ENCODE measurements around the gene GPBAR1.

GPBAR1 gene, protein sequence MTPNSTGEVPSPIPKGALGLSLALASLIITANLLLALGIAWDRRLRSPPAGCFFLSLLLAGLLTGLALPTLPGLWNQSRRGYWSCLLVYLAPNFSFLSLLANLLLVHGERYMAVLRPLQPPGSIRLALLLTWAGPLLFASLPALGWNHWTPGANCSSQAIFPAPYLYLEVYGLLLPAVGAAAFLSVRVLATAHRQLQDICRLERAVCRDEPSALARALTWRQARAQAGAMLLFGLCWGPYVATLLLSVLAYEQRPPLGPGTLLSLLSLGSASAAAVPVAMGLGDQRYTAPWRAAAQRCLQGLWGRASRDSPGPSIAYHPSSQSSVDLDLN

GRCh38 chr2:218260742-218261422 is at the start of gene GPBAR1:
GPBAR1 (plus strand) TSS chr2:218261015; CDS start chr2:218262725, 1,710 bp downstream.
- no peak for DNase-seq

DNA sequence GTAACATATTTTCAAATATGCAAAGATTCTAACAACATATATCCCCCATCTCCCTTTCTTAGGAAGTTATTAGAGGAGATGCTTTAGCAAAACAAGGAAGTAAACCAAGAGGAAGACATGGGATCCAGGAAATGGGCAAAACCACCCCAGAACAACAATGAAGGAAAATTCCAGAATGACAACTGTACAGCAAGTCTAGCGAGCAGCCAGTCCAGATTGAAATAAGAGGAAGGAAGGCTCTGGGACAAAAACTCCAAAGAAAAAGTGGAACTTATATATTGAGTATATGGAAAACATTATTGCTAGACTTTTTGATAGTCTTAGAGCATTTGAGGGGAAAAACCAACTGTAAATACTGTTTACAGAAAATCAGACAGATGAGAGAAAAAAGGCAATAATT is 46.7 kb upstream of the GPBAR1 start:
- no peak for DNase-seq

DNA sequence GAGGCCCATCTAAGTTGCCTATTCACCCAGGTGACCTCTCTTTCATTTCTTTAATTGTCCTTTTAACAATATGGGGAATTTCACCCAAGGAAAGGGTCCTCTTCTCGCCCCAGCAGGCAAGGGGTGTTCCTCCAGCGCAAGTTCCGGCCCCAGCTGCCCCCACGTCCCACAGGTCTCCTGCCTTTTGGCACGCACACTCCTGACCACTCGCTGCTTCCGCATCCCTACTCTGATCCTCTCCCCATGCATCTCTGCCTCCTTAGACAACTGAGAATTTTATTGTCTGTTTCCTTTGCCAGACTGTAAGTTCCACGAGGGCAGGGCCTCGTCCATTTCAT is 44.5 kb upstream of the GPBAR1 start:
- no peak for DNase-seq

DNA sequence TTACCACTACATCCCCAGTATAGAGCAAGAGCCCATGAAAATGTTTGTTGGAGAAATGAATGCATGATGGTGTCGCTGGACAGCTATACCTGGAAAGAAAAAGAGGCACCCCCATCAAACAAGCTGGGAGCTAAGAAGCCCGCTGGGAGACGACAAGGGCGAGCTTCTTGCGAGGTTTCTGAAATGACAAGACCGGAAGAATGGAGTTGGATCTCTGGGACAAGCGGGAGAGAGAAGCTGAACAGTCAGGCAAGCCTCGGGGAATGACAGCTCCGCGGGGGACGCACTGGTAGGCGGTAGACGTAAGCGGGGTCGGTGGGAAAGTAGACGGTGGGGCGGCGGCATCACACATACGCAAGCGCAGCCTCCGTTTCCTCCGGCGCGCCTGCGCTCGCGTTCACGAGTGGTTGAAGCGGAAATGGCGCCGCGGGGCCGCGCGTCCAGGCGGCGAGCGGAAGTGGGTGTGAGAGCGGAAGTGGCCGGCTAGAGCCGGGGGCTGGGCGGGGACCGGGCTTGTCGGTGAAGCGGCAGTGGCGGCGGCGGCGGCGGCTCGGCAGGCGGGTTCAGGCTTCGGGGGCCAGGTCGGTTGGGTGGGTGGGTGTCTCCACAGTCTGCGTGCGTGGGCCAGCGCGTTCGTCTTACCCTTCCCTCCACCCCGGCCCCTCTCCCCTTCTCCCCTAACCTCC is 44.0 kb upstream of the GPBAR1 start, which contains the start of gene ARPC2:
TSS of gene ARPC2 (plus strand) at position 516 of the 686 bp plus-strand sequence. CDS start 282 bp downstream, outside the sequence.
- peak; percentile 93 for DNase-seq

DNA sequence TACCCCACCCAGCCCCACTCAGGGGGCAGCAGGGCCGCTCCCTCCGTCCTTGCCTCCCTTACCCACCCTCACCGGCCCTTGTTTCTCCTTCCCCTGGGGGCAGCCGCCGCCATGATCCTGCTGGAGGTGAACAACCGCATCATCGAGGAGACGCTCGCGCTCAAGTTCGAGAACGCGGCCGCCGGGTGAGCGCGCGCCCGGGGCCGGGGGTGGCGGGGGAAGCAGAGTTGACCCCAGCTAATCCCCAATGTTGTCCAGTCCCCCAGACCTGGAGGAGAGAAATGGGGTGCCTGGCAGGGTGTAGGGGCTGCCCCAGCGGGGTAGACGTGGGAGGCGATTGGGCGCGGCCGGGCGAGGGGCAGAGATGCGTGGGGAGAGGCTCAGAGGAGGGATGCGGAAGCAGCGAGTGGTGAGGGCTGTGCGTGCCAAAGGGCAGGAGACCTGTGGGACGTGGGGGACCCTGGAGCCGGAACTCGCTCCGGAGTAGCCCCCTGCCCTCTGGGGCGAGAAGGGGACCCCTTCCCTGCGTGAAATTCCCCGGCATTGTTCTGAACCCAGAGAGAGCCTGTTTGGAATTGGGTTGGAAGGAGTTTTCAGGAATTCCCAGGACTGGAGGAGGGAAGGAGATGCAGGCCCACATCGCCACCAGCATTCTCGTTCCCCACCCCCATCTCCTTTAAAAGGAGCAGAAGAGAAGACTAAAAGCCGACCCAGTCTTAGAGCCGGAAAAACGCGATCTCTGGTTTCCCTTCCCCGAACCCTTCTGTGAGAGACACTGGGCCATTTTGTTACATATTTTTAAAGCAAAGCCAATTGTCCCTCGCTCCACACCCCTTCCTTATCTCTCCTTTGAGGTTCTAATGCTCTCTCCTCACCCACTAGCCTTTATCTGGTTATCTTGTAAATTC is 43.2 kb upstream of the GPBAR1 start:
- peak; percentile 46 for DNase-seq

GRCh38 chr2:218218268-218219185 is 42.3 kb upstream of the GPBAR1 start:
- no peak for DNase-seq

DNA sequence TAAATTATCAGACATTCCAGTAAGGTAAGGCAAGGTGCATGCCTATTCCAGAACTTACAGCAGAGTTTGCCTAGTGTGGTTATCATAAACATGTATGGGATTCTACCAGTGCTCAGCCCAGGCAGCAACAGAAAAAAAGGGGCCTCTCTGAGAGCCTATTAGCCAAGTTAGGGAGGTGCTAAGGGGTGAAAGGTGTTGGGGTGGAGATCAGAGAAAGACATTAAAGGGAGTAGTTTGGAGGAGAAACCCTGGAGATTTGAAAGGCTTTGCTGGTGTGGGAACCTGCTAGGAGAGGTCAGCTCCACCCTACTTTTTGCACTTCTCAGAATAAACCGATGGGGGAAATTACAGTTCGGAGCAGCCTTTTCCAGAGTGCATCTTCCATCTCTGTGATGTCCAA is 40.9 kb upstream of the GPBAR1 start:
- DNase-seq = no peak

GRCh38 chr2:218221000-218221399 is 39.8 kb upstream of the GPBAR1 start:
- DNase-seq = no peak

DNA sequence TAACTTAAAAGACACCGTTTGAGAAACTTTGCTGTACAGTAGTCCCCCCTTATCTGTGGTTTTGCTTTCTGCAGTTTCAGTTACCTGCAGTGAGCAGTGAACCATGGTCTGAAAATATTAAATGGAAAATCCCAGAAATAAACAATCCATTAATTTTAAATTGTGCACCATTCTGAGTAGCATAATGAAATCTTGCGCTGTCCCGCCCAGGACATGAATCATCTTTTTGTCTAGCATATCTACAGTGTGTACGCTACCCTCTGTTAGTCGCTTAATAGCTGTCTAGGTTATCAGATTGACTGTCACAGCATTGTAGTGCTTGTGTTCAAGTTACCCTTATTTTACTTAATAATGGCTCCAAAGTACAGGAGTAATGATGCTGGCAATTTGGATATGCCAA is 37.8 kb upstream of the GPBAR1 start:
- DNase-seq = no peak

DNA sequence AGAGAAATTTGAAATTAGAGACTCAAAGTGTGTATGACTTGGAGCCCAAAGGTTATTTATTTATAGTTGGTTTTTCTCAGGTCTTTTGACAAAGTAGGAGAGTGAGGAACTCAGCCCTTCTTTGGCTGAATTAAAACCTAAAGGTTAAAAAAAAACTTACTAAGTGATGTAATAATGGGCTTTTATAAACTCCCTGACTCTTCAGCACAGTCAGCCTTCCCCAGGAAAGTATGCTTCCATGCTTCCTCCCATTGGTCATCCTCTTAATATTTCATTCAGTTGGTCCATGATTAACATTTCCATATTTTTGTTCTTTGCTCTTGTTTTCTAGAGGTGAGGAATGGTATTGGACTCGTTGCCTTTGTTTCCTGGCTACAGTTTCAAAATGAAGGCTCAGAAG is 36.6 kb upstream of the GPBAR1 start:
- DNase-seq = no peak

DNA sequence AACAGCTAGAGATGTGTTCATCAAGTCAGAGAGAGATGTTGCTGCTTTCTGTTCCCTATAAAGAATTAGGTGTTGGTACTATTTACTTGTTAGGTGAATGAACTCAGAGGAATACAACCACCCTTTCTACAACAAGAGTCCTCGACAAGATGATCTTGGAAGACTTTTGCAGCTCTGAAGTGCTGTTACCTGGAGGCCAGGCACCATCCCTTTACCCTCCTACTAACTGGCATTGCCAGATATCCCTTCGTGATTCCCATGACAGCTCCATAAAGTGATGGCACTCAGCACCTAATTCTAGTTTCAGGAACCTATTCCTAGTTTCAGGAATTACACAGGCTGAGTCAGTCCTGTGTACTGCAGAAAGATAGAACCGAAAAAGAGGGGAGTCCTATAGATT is 33.9 kb upstream of the GPBAR1 start:
- no peak for DNase-seq

DNA sequence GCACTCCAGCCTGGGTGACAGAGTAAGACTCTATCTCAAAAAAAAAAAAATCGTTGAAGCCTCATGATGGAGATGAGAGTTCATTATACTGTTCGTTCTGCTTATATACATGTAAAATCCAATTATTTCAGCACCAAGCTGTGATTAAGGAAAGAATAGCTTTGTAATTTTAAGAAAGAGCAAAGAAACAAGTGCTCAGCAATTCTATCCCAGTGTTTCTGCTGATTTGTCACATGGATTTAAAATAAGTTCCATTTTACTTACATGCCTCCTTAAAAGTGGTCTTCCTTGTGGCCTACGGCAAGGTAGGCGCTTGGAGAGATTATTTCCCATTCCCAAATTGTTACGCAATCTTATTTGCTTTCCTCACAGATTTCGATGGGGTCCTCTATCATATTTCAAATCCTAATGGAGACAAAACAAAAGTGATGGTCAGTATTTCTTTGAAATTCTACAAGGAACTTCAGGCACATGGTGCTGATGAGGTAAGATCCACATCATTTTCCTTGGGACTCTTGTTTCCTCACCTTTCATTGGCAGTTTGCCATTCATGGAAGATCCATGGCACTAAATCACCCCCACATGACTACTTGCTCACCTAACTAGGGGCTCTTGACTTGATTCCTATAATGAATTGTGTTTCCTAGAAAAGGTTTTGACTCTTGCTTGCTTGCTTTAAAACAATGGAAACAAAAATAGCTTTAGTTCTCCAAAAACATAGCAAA is 32.3 kb upstream of the GPBAR1 start:
- peak; percentile 26 for DNase-seq

DNA sequence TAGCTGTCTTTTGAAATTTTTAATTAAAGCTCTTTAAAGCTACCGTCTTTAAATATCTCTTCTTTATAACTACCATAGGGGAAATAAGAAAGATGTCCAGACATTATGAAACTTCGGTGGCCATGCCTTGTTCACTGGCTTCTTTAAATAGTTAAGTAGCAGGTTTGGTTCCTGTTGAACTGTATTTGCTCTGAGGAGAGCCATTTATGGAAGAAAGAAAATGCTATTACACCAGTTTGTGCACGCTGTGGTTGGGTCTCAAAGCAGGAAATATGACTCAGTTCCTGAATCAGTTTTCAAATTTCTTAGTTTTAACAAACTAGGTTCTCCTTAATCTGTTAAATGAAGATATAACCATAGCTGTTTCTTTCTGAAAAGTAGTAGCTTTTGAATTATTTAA is 31.6 kb upstream of the GPBAR1 start:
- DNase-seq = peak; percentile 88

GRCh38 chr2:218229851-218230250 is 31.0 kb upstream of the GPBAR1 start:
- DNase-seq = no peak

DNA sequence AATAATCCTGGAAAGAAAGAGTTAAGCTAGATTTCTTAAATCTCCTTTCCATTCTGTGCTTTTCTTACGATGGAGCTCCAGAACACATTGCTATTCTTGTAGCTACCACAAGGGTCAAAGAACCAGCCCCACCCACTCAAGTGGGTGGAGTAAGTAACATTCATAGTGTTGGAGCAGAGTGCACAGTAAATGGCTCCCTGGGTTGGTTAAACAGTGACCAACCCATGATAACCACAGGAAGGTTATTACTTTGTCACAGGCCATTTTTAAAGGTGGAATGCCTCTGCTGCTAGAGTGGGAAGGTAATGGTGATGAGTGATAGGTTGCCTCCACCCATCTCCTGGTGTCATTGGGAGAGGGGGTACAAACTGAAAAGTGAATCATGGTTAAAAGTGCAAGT is 29.9 kb upstream of the GPBAR1 start:
- DNase-seq = peak; percentile 41

DNA sequence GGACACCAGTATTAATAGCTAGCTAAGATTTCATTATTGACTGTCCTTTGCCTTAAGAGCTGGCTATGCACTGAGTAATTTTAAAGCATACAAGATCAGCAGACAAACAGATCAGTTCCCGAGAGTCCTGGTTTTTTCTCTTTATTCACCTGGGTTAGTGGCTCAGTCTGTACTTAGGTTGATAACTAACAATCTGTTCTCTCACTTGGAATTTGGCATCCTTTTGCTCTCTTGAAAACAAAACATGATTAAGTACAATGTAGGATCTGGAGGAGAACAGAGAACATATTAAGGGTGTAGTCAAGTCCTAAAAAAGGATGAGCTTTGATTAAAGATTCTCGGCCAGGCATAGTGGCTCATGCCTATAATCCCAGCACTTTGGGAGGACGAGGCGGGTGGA is 27.3 kb upstream of the GPBAR1 start:
- no peak for DNase-seq

DNA sequence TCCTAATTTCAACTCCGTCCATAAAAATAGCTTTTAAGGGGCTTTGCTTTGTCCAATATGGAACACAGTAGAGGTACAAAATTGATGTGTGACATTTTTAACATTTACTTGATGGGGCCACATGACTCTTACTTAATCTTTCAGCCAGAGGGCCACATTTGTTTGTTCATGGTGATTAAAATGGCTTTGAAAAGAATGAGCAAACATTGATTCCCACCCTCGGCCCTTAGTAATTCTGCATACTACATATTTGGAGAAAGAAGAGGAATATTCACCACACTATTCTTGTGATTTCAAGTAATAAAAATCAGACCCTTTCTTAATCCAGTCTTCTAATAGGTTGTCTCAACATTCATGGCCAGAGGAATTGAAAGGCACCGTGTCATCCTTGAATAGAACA is 26.3 kb upstream of the GPBAR1 start:
- DNase-seq = no peak

DNA sequence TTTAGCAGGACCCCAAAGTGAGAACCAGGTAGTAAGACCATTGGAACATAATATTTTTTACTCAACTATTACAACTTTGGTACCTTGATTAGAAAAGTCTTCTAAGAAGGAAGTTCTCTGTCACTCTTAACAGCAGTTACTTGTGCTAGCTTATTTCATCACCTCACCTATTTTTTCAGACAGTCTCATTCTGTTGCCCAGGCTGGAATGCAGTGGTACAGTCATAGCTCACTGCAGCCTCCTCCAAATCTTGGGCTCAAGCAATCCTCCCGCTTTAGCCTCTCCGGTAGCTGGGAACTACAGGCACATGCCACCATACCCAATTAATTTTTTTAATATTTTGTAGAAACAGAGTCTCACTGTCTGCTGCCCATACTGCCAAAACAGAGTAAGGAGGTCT is 25.8 kb upstream of the GPBAR1 start:
- DNase-seq = no peak

DNA sequence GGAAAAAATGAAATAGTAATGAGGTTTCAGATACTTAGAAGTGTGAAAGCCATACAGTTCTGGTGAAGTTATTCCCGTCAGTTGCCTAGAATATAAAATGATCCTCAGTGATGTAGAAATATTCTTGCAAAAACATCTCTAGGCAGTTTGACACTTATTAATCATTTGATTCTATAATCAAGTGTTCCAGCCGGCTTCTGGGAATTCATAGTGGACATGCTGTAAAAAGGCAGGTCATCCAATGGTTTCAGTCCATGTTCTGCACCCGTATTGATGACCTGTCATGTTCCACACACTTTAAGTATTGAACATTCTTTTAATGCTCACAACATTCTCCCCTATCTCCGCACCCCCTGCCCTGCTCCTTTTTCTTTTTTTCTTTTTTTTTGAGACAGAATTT is 24.0 kb upstream of the GPBAR1 start:
- DNase-seq = no peak

DNA sequence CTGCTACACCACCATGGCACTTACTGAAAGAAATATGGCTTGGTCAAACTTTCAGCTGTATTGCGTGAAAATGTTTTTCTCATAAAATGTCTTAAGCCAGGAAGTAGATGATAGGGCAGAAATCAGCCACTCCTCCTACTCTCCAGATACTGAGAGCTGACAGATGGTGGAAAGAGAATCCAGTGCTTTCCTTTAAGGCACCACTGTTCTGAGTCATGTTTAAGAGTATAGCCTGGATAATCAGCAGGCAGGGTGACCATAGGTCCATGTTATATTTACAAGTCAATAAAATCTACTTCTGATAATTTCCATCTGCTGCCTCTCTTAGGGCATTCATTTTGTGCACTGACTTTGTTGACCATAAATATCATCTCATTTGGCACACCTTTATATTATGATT is 21.9 kb upstream of the GPBAR1 start:
- DNase-seq = no peak

DNA sequence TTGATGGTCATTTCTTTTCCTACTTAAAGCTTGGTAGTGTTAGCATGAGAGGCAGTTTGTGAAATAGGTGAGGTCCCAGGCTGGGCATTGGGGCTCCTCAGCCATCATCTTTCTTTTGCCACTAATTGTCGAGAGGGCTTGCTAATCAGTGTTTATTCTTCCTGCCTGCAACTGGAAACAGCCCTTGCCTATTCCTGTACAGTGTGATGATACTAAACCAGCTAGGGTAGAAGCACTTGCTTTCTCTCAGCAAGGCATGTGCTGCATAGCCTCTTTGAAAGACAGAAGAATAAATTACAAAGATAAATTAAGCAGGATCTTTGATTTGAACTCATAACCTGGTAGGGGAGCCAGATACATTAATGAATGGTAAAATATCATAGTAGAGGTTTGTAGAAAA is 16.6 kb upstream of the GPBAR1 start:
- DNase-seq = no peak
